GM12878 (cell line): Measurements from ENCODE around the gene PRSS36. TPM values are rescaled to one million over a fixed set of nuclear protein-coding genes. Genes with fewer than 3 reads are reported as not detected.

ENCODE experiments used
- CBFB ChIP-seq: IDR thresholded peaks from 2 replicates; pipeline ENCODE4 v1.6.1; 2016; ENCODE audit warnings: antibody characterized with exemption, low read depth
- CUX1 ChIP-seq: IDR thresholded peaks from 2 replicates; pipeline ENCODE4 v1.6.1; 2012; ENCODE audit warnings: improper control_type of control experiment, low read depth, low read length; ENCODE audit not compliant: insufficient replicate concordance
- E2F4 ChIP-seq: IDR thresholded peaks from 2 replicates; pipeline ENCODE4 v1.6.1; 2012; ENCODE audit warnings: low read depth, low read length, improper control_type of control experiment
- ELK1 ChIP-seq: IDR thresholded peaks from 2 replicates; pipeline ENCODE4 v1.6.1; 2012; ENCODE audit warnings: low read depth, low read length, improper control_type of control experiment
- KLF5 ChIP-seq: fragments of 450-650 bp; IDR thresholded peaks from 2 replicates; pipeline ENCODE4 v1.6.1; 2014; ENCODE audit warnings: mild to moderate bottlenecking; ENCODE audit not compliant: partially characterized antibody
- PAX8 ChIP-seq: fragments of 450-650 bp; IDR thresholded peaks from 2 replicates; pipeline ENCODE4 v1.6.1; 2017; ENCODE audit warnings: mild to moderate bottlenecking, moderate library complexity
- RELB ChIP-seq: fragments of 450-650 bp; IDR thresholded peaks from 2 replicates; pipeline ENCODE4 v1.6.1; 2017; ENCODE audit warnings: low read depth, mild to moderate bottlenecking, moderate library complexity
- STAT3 ChIP-seq: IDR thresholded peaks from 2 replicates; pipeline ENCODE4 v1.6.1; 2011; ENCODE audit warnings: low read depth, low read length, improper control_type of control experiment
- ZBTB4 ChIP-seq: fragments of 450-650 bp; formaldehyde crosslinking; IDR thresholded peaks from 2 replicates; pipeline ENCODE4 v1.4.0; 2022; ENCODE audit warnings: mild to moderate bottlenecking, moderate library complexity
- ZNF622 ChIP-seq: fragments of 450-650 bp; IDR thresholded peaks from 2 replicates; pipeline ENCODE4 v1.6.1; 2017; ENCODE audit warnings: mild to moderate bottlenecking, inconsistent platforms
- ZNF687 ChIP-seq: fragments of 450-650 bp; IDR thresholded peaks from 2 replicates; pipeline ENCODE4 v1.6.1; 2017; ENCODE audit warnings: mild to moderate bottlenecking, moderate library complexity
- polyA plus RNA-seq, 11 experiments: library from polyadenylated mRNA; depleted of rRNA in 4 of 11; unstranded in 6 of 11; stranded (reverse) in 5 of 11; fragments of >200 nt; fragmentation: Nextera tagmentation in 4 of 11; fragmentation: Illumina TruSeq in 1 of 11; extraction: Ambion mirVana in 4 of 11; extraction: Trizol in 1 of 11; gene quantifications; 1 replicate in 1 of 11; 2 replicates in 10 of 11; pipeline versions ENCODE4 v1.2.1 to v1.2.3, GENCODE V29; 2011 to 2016; ENCODE audit warnings: inconsistent platforms in 2 of 11, missing spikeins in 2 of 11, low read depth in 1 of 11
- total RNA-seq, 4 experiments: library from RNA; depleted of rRNA in 3 of 4; stranded (reverse); fragments of >200 nt in 3 of 4; fragmentation: Illumina TruSeq in 1 of 4; extraction: Trizol in 1 of 4; gene quantifications; 2 replicates each; pipeline versions ENCODE4 v1.2.1 to v1.2.3, GENCODE V29; 2013 to 2021

Gene PRSS36
- total and polyA plus RNA-seq, 10 of the 15 experiments (the other 5 are each of a cell fraction or from before 2014, with no cell fraction given): 0.11 to 1.1 (median 0.17) TPM; not detected in 3

- no peak for TF ChIP-seq CUX1
- TF ChIP-seq PAX8: no peak
- TF ChIP-seq ZBTB4 (CRISPR knock-in tag): no peak
- TF ChIP-seq STAT3: no peak
- no peak for TF ChIP-seq ZNF622
- peak; percentile 99 for TF ChIP-seq CBFB
- peak; percentile 98 for TF ChIP-seq RELB
- peak; percentile 100 for TF ChIP-seq KLF5
- 0 out of 2 replicates have a peak, but pooled peaks have one; percentile 10 for TF ChIP-seq E2F4
- TF ChIP-seq ELK1: peak; percentile 51; the same call in 1 of the 2 replicates
- peak; percentile 95 for TF ChIP-seq ZNF687
Measured at GRCh38 chr16:31179747-31180459, 30.0 kb upstream of the PRSS36 start, which contains the start of gene FUS (continued).
